ENCODE results near the gene PPP1R3D.

Gene PPP1R3D

GRCh38 chr20:59984541-59984940 lies 44.4 kb upstream of the PPP1R3D start:
- Histone ChIP-seq H3K4me2 (ENCODE audit: low read length) (no peak overlapping the region), H2BK15ac (replicated peaks; ENCODE audit: low read depth) (no peak overlapping the region), H3K36me3 (ENCODE audit: control insufficient read depth, insufficient read depth, low read length) (no peaks in the 10 kb centered on the region), H3K18ac (ENCODE audit: low read length) (no peak overlapping the region), H2AK5ac (ENCODE audit: low read length) (no peak overlapping the region), H4K5ac (ENCODE audit: low read length) (no peak overlapping the region), H2BK5ac (ENCODE audit: low read length) (no peak overlapping the region), H3K4me3 (ENCODE audit: low read length) (no peak overlapping the region), H3K9ac (ENCODE audit: low read length) (no peak overlapping the region), H4K8ac (ENCODE audit: low read depth, low read length) (no peak overlapping the region), H3K79me1 (ENCODE audit: low read length) (no peaks in the 10 kb centered on the region), H3K79me2 (ENCODE audit: control insufficient read depth, insufficient read depth, low read length) (no peaks in the 10 kb centered on the region), H2BK120ac (ENCODE audit: low read depth, low read length) (no peak overlapping the region), H3K23ac (ENCODE audit: low read length) (no peak overlapping the region), H3K4ac (ENCODE audit: low read depth, low read length) (no peak overlapping the region), H3K56ac (ENCODE audit: low read length) (no peak overlapping the region), H3K4me1 (ENCODE audit: control insufficient read depth, low read depth, low read length) (peaks cover 2% of the 10 kb centered on the region), H3K27ac (ENCODE audit: low read depth, low read length) (no peak overlapping the region), H3K27me3 (ENCODE audit: insufficient read depth, low read length, poor library complexity) (no peaks in the 10 kb centered on the region)
- WGBS (ENCODE audit: extremely low coverage, insufficient coverage, low lambda C conversion rate) = no CpG with 5 or more reads among the region's 4 CpGs
- no peak for DNase-seq

- no peak overlapping the region for H3K23ac ChIP-seq (ENCODE audit: low read length)
- H4K8ac ChIP-seq (ENCODE audit: low read depth, low read length) = no peak overlapping the region
- H3K18ac ChIP-seq (ENCODE audit: low read length) = no peak overlapping the region
- H3K79me1 ChIP-seq (ENCODE audit: low read length) = no peaks in the 10 kb centered on the region
- no peaks in the 10 kb centered on the region for H3K27me3 ChIP-seq (ENCODE audit: insufficient read depth, low read length, poor library complexity)
- H3K79me2 ChIP-seq (ENCODE audit: control insufficient read depth, insufficient read depth, low read length) = no peaks in the 10 kb centered on the region
- no peak overlapping the region for H2BK15ac ChIP-seq (replicated peaks; ENCODE audit: low read depth)
- no peak overlapping the region for H3K4me2 ChIP-seq (ENCODE audit: low read length)
- H3K4ac ChIP-seq (ENCODE audit: low read depth, low read length) = no peak overlapping the region
- no peak overlapping the region for H2AK5ac ChIP-seq (ENCODE audit: low read length)
- WGBS (ENCODE audit: extremely low coverage, insufficient coverage, low lambda C conversion rate) = no CpG with 5 or more reads among the region's 9 CpGs
- H2BK5ac ChIP-seq (ENCODE audit: low read length) = no peak overlapping the region
- H3K36me3 ChIP-seq (ENCODE audit: control insufficient read depth, insufficient read depth, low read length) = no peaks in the 10 kb centered on the region
- no peak for DNase-seq
- no peak overlapping the region for H4K5ac ChIP-seq (ENCODE audit: low read length)
- no peak overlapping the region for H3K4me3 ChIP-seq (ENCODE audit: low read length)
- no peak overlapping the region for H2BK120ac ChIP-seq (ENCODE audit: low read depth, low read length)
- no peak overlapping the region for H3K56ac ChIP-seq (ENCODE audit: low read length)
- H3K27ac ChIP-seq (ENCODE audit: low read depth, low read length) = no peak overlapping the region
- H3K9ac ChIP-seq (ENCODE audit: low read length) = no peak overlapping the region
- peaks cover 2% of the 10 kb centered on the region for H3K4me1 ChIP-seq (ENCODE audit: control insufficient read depth, low read depth, low read length)
Measured at GRCh38 chr20:59983076-59983475, 43.0 kb upstream of the PPP1R3D start.

- Histone ChIP-seq H3K79me1 (ENCODE audit: low read length) (no peaks in the 10 kb centered on the region), H3K56ac (ENCODE audit: low read length) (no peak overlapping the region), H3K4me2 (ENCODE audit: low read length) (no peak overlapping the region), H2BK15ac (replicated peaks; ENCODE audit: low read depth) (no peak overlapping the region), H4K5ac (ENCODE audit: low read length) (no peak overlapping the region), H2AK5ac (ENCODE audit: low read length) (no peak overlapping the region), H3K4me1 (ENCODE audit: control insufficient read depth, low read depth, low read length) (no peaks in the 10 kb centered on the region), H3K4me3 (ENCODE audit: low read length) (no peak overlapping the region), H3K27ac (ENCODE audit: low read depth, low read length) (no peak overlapping the region), H3K18ac (ENCODE audit: low read length) (no peak overlapping the region), H2BK120ac (ENCODE audit: low read depth, low read length) (no peak overlapping the region), H3K4ac (ENCODE audit: low read depth, low read length) (no peak overlapping the region), H3K79me2 (ENCODE audit: control insufficient read depth, insufficient read depth, low read length) (no peaks in the 10 kb centered on the region), H3K23ac (ENCODE audit: low read length) (no peak overlapping the region), H3K36me3 (ENCODE audit: control insufficient read depth, insufficient read depth, low read length) (no peaks in the 10 kb centered on the region), H3K27me3 (ENCODE audit: insufficient read depth, low read length, poor library complexity) (no peaks in the 10 kb centered on the region), H2BK5ac (ENCODE audit: low read length) (no peak overlapping the region), H3K9ac (ENCODE audit: low read length) (no peak overlapping the region), H4K8ac (ENCODE audit: low read depth, low read length) (no peak overlapping the region)
- no peak for DNase-seq
- no CpG with 5 or more reads among the region's 9 CpGs for WGBS (ENCODE audit: extremely low coverage, insufficient coverage, low lambda C conversion rate)
Measured at GRCh38 chr20:59977086-59977485, 37.0 kb upstream of the PPP1R3D start.

GRCh38 chr20:59976156-59976782 lies 36.2 kb upstream of the PPP1R3D start:
- Histone ChIP-seq H3K4me3 (ENCODE audit: low read length) (no peak overlapping the region), H3K4ac (ENCODE audit: low read depth, low read length) (no peak overlapping the region), H3K79me1 (ENCODE audit: low read length) (no peaks in the 10 kb centered on the region), H3K9ac (ENCODE audit: low read length) (no peak overlapping the region), H2AK5ac (ENCODE audit: low read length) (no peak overlapping the region), H2BK15ac (replicated peaks; ENCODE audit: low read depth) (no peak overlapping the region), H3K4me2 (ENCODE audit: low read length) (no peak overlapping the region), H3K36me3 (ENCODE audit: control insufficient read depth, insufficient read depth, low read length) (no peaks in the 10 kb centered on the region), H4K5ac (ENCODE audit: low read length) (no peak overlapping the region), H3K4me1 (ENCODE audit: control insufficient read depth, low read depth, low read length) (no peaks in the 10 kb centered on the region), H2BK5ac (ENCODE audit: low read length) (no peak overlapping the region), H2BK120ac (ENCODE audit: low read depth, low read length) (no peak overlapping the region), H3K27me3 (ENCODE audit: insufficient read depth, low read length, poor library complexity) (no peaks in the 10 kb centered on the region), H3K18ac (ENCODE audit: low read length) (no peak overlapping the region), H4K8ac (ENCODE audit: low read depth, low read length) (no peak overlapping the region), H3K23ac (ENCODE audit: low read length) (no peak overlapping the region), H3K56ac (ENCODE audit: low read length) (no peak overlapping the region), H3K79me2 (ENCODE audit: control insufficient read depth, insufficient read depth, low read length) (no peaks in the 10 kb centered on the region), H3K27ac (ENCODE audit: low read depth, low read length) (no peak overlapping the region)
- WGBS (ENCODE audit: extremely low coverage, insufficient coverage, low lambda C conversion rate) = no CpG with 5 or more reads among the region's 6 CpGs
- no peak for DNase-seq

DNA sequence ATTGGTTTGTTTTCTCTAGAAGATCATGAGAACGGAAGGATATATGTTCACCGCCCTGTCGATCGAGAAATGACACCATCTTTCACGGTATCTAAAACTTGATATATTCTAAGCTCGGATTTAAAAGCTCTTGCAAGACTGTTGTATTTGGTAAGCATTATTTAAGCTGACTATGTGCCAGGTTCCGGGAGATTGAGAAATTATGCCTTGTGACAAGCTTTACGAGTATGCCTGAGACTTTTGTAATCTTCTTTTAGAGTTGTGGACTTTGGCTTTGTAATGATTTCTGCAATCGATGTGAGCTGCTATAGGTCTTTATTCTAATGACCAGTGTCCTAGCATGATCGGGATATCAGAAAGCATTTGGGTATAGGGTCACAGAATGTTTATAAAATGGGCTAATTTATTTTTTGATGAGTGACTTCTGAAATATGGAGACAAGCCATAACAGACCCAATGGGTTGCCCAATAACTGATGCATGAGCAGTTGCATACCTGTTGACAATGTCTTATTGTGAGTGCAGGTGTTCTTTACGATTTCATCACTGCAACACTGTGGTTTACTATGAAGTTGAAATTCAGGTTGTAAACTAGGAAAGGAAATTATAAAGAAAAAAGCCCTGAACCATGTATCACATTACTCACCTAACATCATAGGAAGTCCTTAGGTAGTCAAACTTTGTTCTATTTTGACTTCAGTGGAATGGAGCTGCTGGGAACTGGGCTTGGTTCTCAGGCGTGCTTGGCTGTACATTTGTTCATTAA lies 32.1 kb upstream of the PPP1R3D start:
- no peaks in the 10 kb centered on the region for H3K36me3 ChIP-seq (ENCODE audit: control insufficient read depth, insufficient read depth, low read length)
- no peak overlapping the region for H3K9ac ChIP-seq (ENCODE audit: low read length)
- no peak overlapping the region for H3K56ac ChIP-seq (ENCODE audit: low read length)
- H2BK5ac ChIP-seq (ENCODE audit: low read length) = no peak overlapping the region
- H3K4ac ChIP-seq (ENCODE audit: low read depth, low read length) = no peak overlapping the region
- no peaks in the 10 kb centered on the region for H3K79me2 ChIP-seq (ENCODE audit: control insufficient read depth, insufficient read depth, low read length)
- H2BK15ac ChIP-seq (replicated peaks; ENCODE audit: low read depth) = no peak overlapping the region
- no peak overlapping the region for H3K23ac ChIP-seq (ENCODE audit: low read length)
- H3K4me2 ChIP-seq (ENCODE audit: low read length) = no peak overlapping the region
- H3K27ac ChIP-seq (ENCODE audit: low read depth, low read length) = no peak overlapping the region
- no peaks in the 10 kb centered on the region for H3K27me3 ChIP-seq (ENCODE audit: insufficient read depth, low read length, poor library complexity)
- no peaks in the 10 kb centered on the region for H3K4me1 ChIP-seq (ENCODE audit: control insufficient read depth, low read depth, low read length)
- H3K79me1 ChIP-seq (ENCODE audit: low read length) = no peaks in the 10 kb centered on the region
- no peak overlapping the region for H3K18ac ChIP-seq (ENCODE audit: low read length)
- no peak overlapping the region for H2BK120ac ChIP-seq (ENCODE audit: low read depth, low read length)
- H2AK5ac ChIP-seq (ENCODE audit: low read length) = no peak overlapping the region
- no peak overlapping the region for H3K4me3 ChIP-seq (ENCODE audit: low read length)
- WGBS (ENCODE audit: extremely low coverage, insufficient coverage, low lambda C conversion rate) = no CpG with 5 or more reads among the region's 12 CpGs
- H4K5ac ChIP-seq (ENCODE audit: low read length) = no peak overlapping the region
- no peak for DNase-seq
- H4K8ac ChIP-seq (ENCODE audit: low read depth, low read length) = no peak overlapping the region
